Gastroesophageal sphincter (tissue), 4 donors: ENCODE results near the gene GDAP1L1. TPM values are rescaled to one million over a fixed set of nuclear protein-coding genes. Genes with fewer than 3 reads are reported as not detected.

ENCODE experiments used
- ATAC-seq: fragments of 150-250 bp; one replicate; pipeline ENCODE4 v1.9.1; 2016; ENCODE audit warnings: mild to moderate bottlenecking, moderate library complexity
- H3K27ac ChIP-seq, 4 donors: fragments of 200-600 bp; sonication (generic) in 3 of 4; 1 replicate in 3 of 4; 2 replicates in 1 of 4; pipeline ENCODE4 v1.5.1; 2016 to 2019
- H3K27me3 ChIP-seq: fragments of 200-600 bp; sonication (generic); one replicate; pipeline ENCODE4 v1.5.1; 2019
- H3K36me3 ChIP-seq, 2 donors: fragments of 200-600 bp; sonication (generic); one replicate each; pipeline ENCODE4 v1.5.1; 2019; ENCODE audit warnings: control low read depth in 1 of 2
- H3K4me1 ChIP-seq, 3 donors: fragments of 200-600 bp; sonication (generic); 1 replicate in 2 of 3; 2 replicates in 1 of 3; pipeline ENCODE4 v1.5.1; 2016 to 2019; ENCODE audit warnings: control low read depth in 2 of 3
- H3K4me3 ChIP-seq, 2 donors: fragments of 200-600 bp; sonication (generic); one replicate each; pipeline ENCODE4 v1.5.1; 2019; ENCODE audit warnings: mild to moderate bottlenecking in 1 of 2, moderate library complexity in 1 of 2
- H3K9me3 ChIP-seq, 3 donors: fragments of 200-600 bp; sonication (generic); one replicate each; pipeline ENCODE4 v1.5.1; 2017 to 2019; ENCODE audit warnings: control low read depth in 2 of 3
- CTCF ChIP-seq, 4 experiments: fragments of 200-600 bp in 2 of 4; fragments of 450-650 bp in 2 of 4; sonication (generic) in 1 of 4; IDR thresholded peaks; one replicate each; pipeline ENCODE4 v1.5.1; 2017 to 2019; ENCODE audit warnings: antibody characterized with exemption in 4 of 4, mild to moderate bottlenecking in 2 of 4, moderate library complexity in 2 of 4
- EP300 ChIP-seq: sonication (generic); formaldehyde crosslinking; IDR thresholded peaks from one replicate; pipeline ENCODE4 v1.6.1; 2017; ENCODE audit warnings: antibody characterized with exemption, mild to moderate bottlenecking
- POLR2A ChIP-seq, 2 donors: fragments of 450-650 bp; IDR thresholded peaks; one replicate each; pipeline ENCODE4 v1.6.1; 2017; ENCODE audit warnings: antibody characterized with exemption in 2 of 2, mild to moderate bottlenecking in 2 of 2, moderate library complexity in 1 of 2
- POLR2AphosphoS5 ChIP-seq: sonication (generic); formaldehyde crosslinking; IDR thresholded peaks from one replicate; pipeline ENCODE4 v1.6.1; 2017; ENCODE audit warnings: antibody characterized with exemption
- WGBS, 2 donors: methylation state at CpG; one replicate each; pipeline ENCODE4 v1.1.5; 2018; ENCODE audit warnings: low coverage in 1 of 2; 5-methylcytosine and 5-hydroxymethylcytosine counted together
- total RNA-seq, 4 donors: library from RNA; depleted of rRNA; stranded (reverse); fragments of >200 nt; gene quantifications; one replicate each; pipeline ENCODE4 v1.1.0, GENCODE V29; 2016

GDAP1L1 gene
- total RNA-seq, 4 donors from 2014 or later, result 0.67 TPM; not detected in 3

- peaks cover 0 to 20% of the 10 kb centered on the region in 2 donors for H3K36me3 ChIP-seq
- H3K27me3 ChIP-seq, result no peaks in the 10 kb centered on the region
- peak overlapping the region; percentile 83 to 84 for H3K4me3 ChIP-seq
- WGBS, 2 donors, result 0 to 1% methylated on average over 4 to 12 of the region's 17 CpGs
- no peaks in the 10 kb centered on the region for H3K9me3 ChIP-seq
- no peak for TF ChIP-seq POLR2A (IDR thresholded peaks at IDR 0.05)
- TF ChIP-seq POLR2AphosphoS5, result no peak
- no peak for TF ChIP-seq EP300
- TF ChIP-seq CTCF (IDR thresholded peaks at IDR 0.05), result no peak
- H3K4me1 ChIP-seq, result peaks cover 2 to 29% (median 14%) of the 10 kb centered on the region in 3 donors
- peak overlapping the region in 3 of 4 donors; percentile 74 to 85 (median 80) for H3K27ac ChIP-seq
- peak; percentile 10 for ATAC-seq
Observed at GRCh38 chr20:44309763-44310663, 62.9 kb downstream of the GDAP1L1 start.

DNA sequence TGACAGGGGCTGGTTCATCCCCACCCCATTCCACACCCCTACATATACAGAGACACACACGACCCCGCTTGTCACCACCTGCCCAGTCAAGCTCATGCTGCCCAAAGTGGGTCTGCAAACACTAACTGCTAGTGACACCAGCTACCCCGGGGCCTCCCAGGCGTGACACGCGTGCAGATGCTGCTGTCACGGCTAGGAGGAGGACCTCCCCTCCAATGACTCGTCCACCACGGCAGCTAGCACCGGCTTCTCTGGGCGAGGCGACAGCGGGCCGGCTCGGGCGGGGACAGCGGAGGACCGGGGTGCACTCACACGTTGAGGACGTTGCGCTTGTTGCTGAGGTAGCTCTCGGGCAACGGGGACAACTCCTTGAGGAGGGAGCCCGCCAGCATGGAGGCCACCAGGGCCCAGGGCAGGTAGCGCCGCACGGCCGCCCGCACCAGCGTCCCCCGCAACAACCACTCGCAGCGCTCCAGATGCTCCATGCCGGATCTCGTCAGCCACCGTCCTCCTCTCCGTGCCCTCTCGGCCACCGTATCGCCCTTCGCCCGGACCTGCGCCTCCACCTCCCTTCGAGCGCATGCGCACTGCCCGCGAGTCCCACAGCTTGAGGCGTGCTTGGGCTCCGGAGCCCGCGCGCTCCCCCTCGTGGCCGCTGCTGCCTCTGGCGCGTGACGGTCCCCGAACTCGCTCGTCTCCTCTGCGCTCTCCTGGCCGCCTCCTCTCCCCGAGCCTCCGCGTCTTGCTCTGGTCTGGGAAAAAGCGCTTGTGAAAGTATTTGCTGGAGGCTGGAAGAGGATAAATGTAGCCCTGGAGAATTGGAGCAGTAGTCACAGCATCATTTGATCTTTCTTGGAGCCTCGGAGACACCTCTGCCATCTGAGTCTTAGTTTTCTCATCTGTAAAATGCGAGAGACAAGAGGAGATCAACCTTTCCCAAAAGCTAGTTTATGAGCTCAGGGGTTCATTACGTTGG, 63.8 kb downstream of the GDAP1L1 start, which contains the start of gene FITM2:
Gene FITM2, minus strand, starts transcription at position 539 of the 976 bp plus-strand sequence. Its CDS starts 54 bp downstream, at position 485.
- 3 to 24% methylated on average over 3 to 7 of the region's 70 CpGs for WGBS, 2 donors
- Histone ChIP-seq H3K9me3 (no peaks in the 10 kb centered on the region), H3K27me3 (no peaks in the 10 kb centered on the region), H3K27ac (peak within 1 kb of the TSS in 3 of 4 donors; percentile 74 to 85 (median 80)), H3K36me3 (peaks cover 0 to 12% of the 10 kb centered on the region in 2 donors), H3K4me3 (peak within 1 kb of the TSS; percentile 83 to 84), H3K4me1 (peaks cover 2 to 29% (median 14%) of the 10 kb centered on the region in 3 donors)
- ATAC-seq, result peak; percentile 97
- no peak for TF ChIP-seq EP300
- TF ChIP-seq CTCF (IDR thresholded peaks at IDR 0.05), result peak; percentile 78 to 98 (median 94)
- peak; percentile 90 for TF ChIP-seq POLR2AphosphoS5
- TF ChIP-seq POLR2A (IDR thresholded peaks at IDR 0.05), result peak; percentile 14 to 28

GRCh38 chr20:44314870-44315269, 67.8 kb downstream of the GDAP1L1 start:
- Histone ChIP-seq H3K27me3 (peaks cover 11% of the 10 kb centered on the region), H3K4me1 (peaks cover 2 to 14% (median 7%) of the 10 kb centered on the region in 3 donors), H3K27ac (no peak overlapping the region), H3K9me3 (no peaks in the 10 kb centered on the region), H3K4me3 (no peak overlapping the region), H3K36me3 (no peaks in the 10 kb centered on the region)
- TF ChIP-seq CTCF (IDR thresholded peaks at IDR 0.05) (no peak), EP300 (no peak), POLR2AphosphoS5 (no peak), POLR2A (IDR thresholded peaks at IDR 0.05) (no peak)
- no peak for ATAC-seq

- H3K36me3 ChIP-seq, result no peaks in the 10 kb centered on the region
- no peaks in the 10 kb centered on the region for H3K9me3 ChIP-seq
- H3K4me3 ChIP-seq, result no peak overlapping the region
- H3K27ac ChIP-seq, result no peak overlapping the region
- ATAC-seq, result no peak
- H3K4me1 ChIP-seq, result no peaks in the 10 kb centered on the region
- peaks cover 28% of the 10 kb centered on the region for H3K27me3 ChIP-seq
- WGBS, 2 donors, result 67 to 94% methylated on average over 1 to 2 of the region's 2 CpGs
- TF ChIP-seq POLR2AphosphoS5, result no peak
Observed at GRCh38 chr20:44319839-44320422, 72.8 kb downstream of the GDAP1L1 start.

DNA sequence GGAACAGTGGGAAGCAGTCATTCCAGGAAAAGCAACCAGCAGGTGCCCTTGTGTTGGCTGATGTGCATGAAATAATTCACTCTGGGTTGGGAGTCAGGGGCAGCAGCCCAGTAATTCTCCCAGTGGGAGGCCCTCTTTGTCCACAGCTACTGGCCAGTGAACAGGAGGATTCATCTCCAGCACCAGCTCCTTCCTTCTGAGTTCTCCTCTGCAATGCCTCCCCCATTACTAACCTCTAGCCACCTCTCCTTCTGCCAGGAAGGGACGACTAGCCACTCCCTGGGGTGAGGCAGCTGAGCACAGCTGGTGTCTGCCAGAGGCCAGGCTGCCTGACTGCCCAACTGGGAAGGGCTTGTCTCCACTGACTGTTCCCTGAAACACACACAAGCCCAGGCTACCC, 77.2 kb downstream of the GDAP1L1 start:
- ATAC-seq, result no peak
- 0% methylated on average over 1 of the region's 1 CpG for WGBS, 2 donors
- H3K4me3 ChIP-seq, result no peak overlapping the region
- no peak overlapping the region for H3K27ac ChIP-seq
- TF ChIP-seq EP300 (no peak), POLR2AphosphoS5 (no peak), CTCF (IDR thresholded peaks at IDR 0.05) (no peak), POLR2A (IDR thresholded peaks at IDR 0.05) (no peak)
- no peaks in the 10 kb centered on the region for H3K9me3 ChIP-seq
- no peaks in the 10 kb centered on the region for H3K36me3 ChIP-seq
- peaks cover 49% of the 10 kb centered on the region for H3K27me3 ChIP-seq
- peaks cover 0 to 7% (median 3%) of the 10 kb centered on the region in 3 donors for H3K4me1 ChIP-seq
